Body of pancreas (tissue), 4 donors: Measurements from ENCODE around the gene MAD1L1. TPM values are rescaled to one million over a fixed set of nuclear protein-coding genes. Genes with fewer than 3 reads are reported as not detected.

Experiments used
- ATAC-seq: fragments of 150-250 bp; one replicate; pipeline ENCODE4 v1.9.1; 2016
- DNase-seq, 4 donors: peaks; one replicate each; pipeline ENCODE4 v3.0.0-alpha.2; 2019
- H3K27ac ChIP-seq, 4 donors: fragments of 200-600 bp; sonication (generic); 1 replicate in 3 of 4; 2 replicates in 1 of 4; pipeline versions ENCODE4 v1.5.1 to v1.6.1; 2016 to 2019; ENCODE audit warnings: mild to moderate bottlenecking in 1 of 4, mixed read lengths in 1 of 4, moderate library complexity in 1 of 4
- H3K27me3 ChIP-seq, 2 donors: fragments of 200-600 bp; sonication (generic); one replicate each; pipeline ENCODE4 v1.6.0; 2016; ENCODE audit warnings: mild to moderate bottlenecking in 1 of 2
- H3K36me3 ChIP-seq, 2 donors: fragments of 200-600 bp; sonication (generic); replicated peaks in 1 of 2; 2 replicates each; pipeline ENCODE4 v1.5.1; 2016; ENCODE audit warnings: low read depth in 2 of 2; ENCODE audit not compliant: insufficient read depth in 1 of 2
- H3K4me1 ChIP-seq: fragments of 200-600 bp; sonication (generic); one replicate; pipeline ENCODE4 v1.6.0; 2016
- H3K4me3 ChIP-seq, 2 donors: fragments of 200-600 bp; sonication (generic); 1 replicate in 1 of 2; 2 replicates in 1 of 2; pipeline ENCODE4 v1.5.1; 2016 to 2019
- H3K9me3 ChIP-seq, 3 donors: fragments of 200-600 bp; sonication (generic); 1 replicate in 2 of 3; 2 replicates in 1 of 3; pipeline ENCODE4 v1.5.1; 2016
- CTCF ChIP-seq, 7 experiments: fragments of 450-650 bp in 4 of 7; fragments of 200-600 bp in 3 of 7; sonication (generic) in 3 of 7; IDR thresholded peaks; one replicate each; pipeline ENCODE4 v1.5.1; 2016 to 2019; ENCODE audit warnings: antibody characterized with exemption in 7 of 7
- POLR2A ChIP-seq, 3 donors: fragments of 450-650 bp; IDR thresholded peaks; one replicate each; pipeline ENCODE4 v1.6.1; 2016; ENCODE audit warnings: antibody characterized with exemption in 3 of 3, mild to moderate bottlenecking in 2 of 3
- WGBS, 2 donors: methylation state at CpG; one replicate each; pipeline ENCODE4 v1.1.5; 2017; 5-methylcytosine and 5-hydroxymethylcytosine counted together
- intact Hi-C: fragments of 100-400 bp; cut with DNase I; formaldehyde crosslinking; loops from one replicate; pipeline ENCODE4 v1.15.1; 2023
- total RNA-seq, 2 donors: library from RNA; depleted of rRNA; stranded (reverse); fragments of >200 nt; gene quantifications; one replicate each; pipeline ENCODE4 v1.1.0, GENCODE V29; 2016

MAD1L1 gene
- total RNA-seq, 2 donors from 2014 or later: 14.0 to 66.9 TPM

GRCh38 chr7:1990001-1990670 is 242.6 kb downstream of the MAD1L1 start:
- intact Hi-C loops: loop anchor here (10.0 kb wide), 1 partner anchor 65 kb away; no protein-coding TSS in a partner anchor
- Histone ChIP-seq H3K27ac (no peak overlapping the region), H3K4me3 (no peak overlapping the region), H3K27me3 (no peaks in the 10 kb centered on the region), H3K4me1 (no peaks in the 10 kb centered on the region), H3K36me3 (no peaks in the 10 kb centered on the region), H3K9me3 (no peaks in the 10 kb centered on the region)
- 87 to 94% methylated on average over 13 to 23 of the region's 24 CpGs for WGBS, 2 donors
- TF ChIP-seq POLR2A (IDR thresholded peaks at IDR 0.05) (no peak), CTCF (IDR thresholded peaks at IDR 0.05) (no peak)
- ATAC-seq (no peak), DNase-seq (no peak)

- 93 to 94% methylated on average over 31 to 39 of the region's 39 CpGs for WGBS, 2 donors
- intact Hi-C loops: no loop called here
- Histone ChIP-seq H3K4me3 (no peak overlapping the region), H3K9me3 (no peaks in the 10 kb centered on the region), H3K36me3 (no peaks in the 10 kb centered on the region), H3K27me3 (no peaks in the 10 kb centered on the region), H3K27ac (no peak overlapping the region), H3K4me1 (no peaks in the 10 kb centered on the region)
- TF ChIP-seq CTCF (IDR thresholded peaks at IDR 0.05) (no peak), POLR2A (IDR thresholded peaks at IDR 0.05) (no peak)
- ATAC-seq (no peak), DNase-seq (no peak)
Observed at GRCh38 chr7:1989049-1989860, 243.5 kb downstream of the MAD1L1 start.

GRCh38 chr7:1988533-1988930 is 244.2 kb downstream of the MAD1L1 start:
- WGBS, 2 donors: 96% methylated on average over 17 of the region's 17 CpGs; no CpG with 5 or more reads in 1 of the 2 donors

GRCh38 chr7:1987591-1988532 is 244.9 kb downstream of the MAD1L1 start:
- 93 to 97% methylated on average over 22 to 41 of the region's 43 CpGs for WGBS, 2 donors

More at GRCh38 chr7:1988533-1988930, 244.2 kb downstream of the MAD1L1 start:
- Histone ChIP-seq H3K27me3 (no peaks in the 10 kb centered on the region), H3K27ac (no peak overlapping the region), H3K36me3 (no peaks in the 10 kb centered on the region), H3K9me3 (no peaks in the 10 kb centered on the region), H3K4me3 (no peak overlapping the region), H3K4me1 (no peaks in the 10 kb centered on the region)
- ATAC-seq (no peak), DNase-seq (no peak)
- intact Hi-C loops: no loop called here
- TF ChIP-seq POLR2A (IDR thresholded peaks at IDR 0.05): no peak
- TF ChIP-seq CTCF (IDR thresholded peaks at IDR 0.05): no peak

More at GRCh38 chr7:1987591-1988532, 244.9 kb downstream of the MAD1L1 start:
- DNase-seq (no peak), ATAC-seq (no peak)
- Histone ChIP-seq H3K4me3 (no peak overlapping the region), H3K27ac (no peak overlapping the region), H3K4me1 (no peaks in the 10 kb centered on the region), H3K36me3 (no peaks in the 10 kb centered on the region), H3K9me3 (no peaks in the 10 kb centered on the region), H3K27me3 (no peaks in the 10 kb centered on the region)
- intact Hi-C loops: no loop called here
- TF ChIP-seq POLR2A (IDR thresholded peaks at IDR 0.05) (no peak), CTCF (IDR thresholded peaks at IDR 0.05) (no peak)
